HG02885 (cell line): ENCODE measurements around the gene VPS37B.

ENCODE experiments used
- ATAC-seq: cut with Tn5 transposase; IDR thresholded peaks from one replicate; pipeline ENCODE4 v1.9.1; 2021; ENCODE audit warnings: mild to moderate bottlenecking; ENCODE audit not compliant: unreplicated experiment, poor library complexity

VPS37B gene

GRCh38 chr12:122825773-122826724 is 69.9 kb downstream of the VPS37B start:
- no peak for ATAC-seq

- ATAC-seq, result no peak
Measured at GRCh38 chr12:122823429-122823828, 72.5 kb downstream of the VPS37B start.

GRCh38 chr12:122820838-122821271 is 75.1 kb downstream of the VPS37B start:
- no peak for ATAC-seq

DNA sequence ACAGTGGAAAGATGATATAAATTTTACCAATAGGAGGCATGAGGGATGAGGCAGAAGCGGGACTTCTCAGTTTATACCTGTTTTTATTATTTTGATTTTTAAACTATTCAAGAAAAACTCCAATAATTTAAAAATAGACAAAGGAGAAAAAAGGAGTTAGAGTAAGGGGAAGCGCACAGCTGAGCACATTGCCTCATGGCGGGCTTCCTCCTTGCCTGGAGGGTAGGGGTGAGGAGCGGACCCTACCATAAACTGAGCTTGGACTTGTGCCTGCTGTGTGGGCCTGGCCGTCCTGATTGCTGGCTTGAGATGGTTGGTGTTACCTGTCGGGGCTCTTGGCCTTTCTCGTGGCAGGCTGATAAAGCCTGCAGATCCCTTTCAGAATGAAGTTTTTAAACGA is 75.8 kb downstream of the VPS37B start:
- no peak for ATAC-seq

GRCh38 chr12:122819209-122819785 is 76.6 kb downstream of the VPS37B start:
- ATAC-seq, result no peak
